ENCODE data around the gene IL10.
A peak's percentile ranks its signal among the peaks of the same experiment; 100 is the strongest.
"Not testable (repeated sequence)": the region's sequence is repeated elsewhere in the genome, so short reads cannot be mapped to it uniquely, and the experiment has no call there.

Gene IL10

GRCh38 chr1:206792939-206793607, 20.8 kb upstream of the IL10 start:
- no peak for DNase-seq

DNA sequence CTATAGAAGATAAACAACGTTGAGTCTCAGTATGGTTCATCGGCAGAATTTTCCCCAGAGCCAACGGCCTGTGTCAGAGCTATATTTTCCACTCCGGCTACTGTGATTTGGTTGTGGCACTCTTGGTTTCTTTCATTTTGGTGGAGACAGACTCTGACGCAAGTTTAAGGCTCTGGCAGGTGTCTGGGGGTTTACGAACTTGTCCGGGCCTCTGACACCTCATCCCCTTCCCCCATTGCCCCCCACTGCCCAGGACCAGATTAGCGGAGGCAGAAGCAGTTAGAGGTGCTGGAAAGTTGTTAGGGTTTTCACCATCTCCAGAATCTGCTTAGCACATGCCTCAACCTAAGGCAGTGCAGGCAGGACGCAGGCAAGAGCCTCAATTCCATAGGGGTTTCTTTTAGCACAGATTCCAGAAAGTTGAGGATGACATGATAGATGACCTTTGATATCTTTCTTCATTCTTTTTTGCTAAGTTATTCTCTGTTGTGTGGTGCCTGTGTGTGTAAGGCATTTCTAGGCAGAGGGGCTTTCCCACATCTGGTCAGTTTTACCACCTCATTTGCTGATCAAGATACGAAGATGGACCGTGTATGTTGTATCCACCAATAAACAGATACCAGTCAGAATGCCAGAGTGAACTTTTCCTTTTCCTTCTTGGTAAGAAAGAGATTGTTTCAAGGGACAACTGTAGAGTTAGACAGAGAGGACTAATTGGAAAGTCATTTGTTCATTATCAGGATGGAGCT, 18.4 kb upstream of the IL10 start:
- DNase-seq: no peak

- no peak for DNase-seq
Measured at GRCh38 chr1:206788487-206789050, 16.3 kb upstream of the IL10 start.

DNA sequence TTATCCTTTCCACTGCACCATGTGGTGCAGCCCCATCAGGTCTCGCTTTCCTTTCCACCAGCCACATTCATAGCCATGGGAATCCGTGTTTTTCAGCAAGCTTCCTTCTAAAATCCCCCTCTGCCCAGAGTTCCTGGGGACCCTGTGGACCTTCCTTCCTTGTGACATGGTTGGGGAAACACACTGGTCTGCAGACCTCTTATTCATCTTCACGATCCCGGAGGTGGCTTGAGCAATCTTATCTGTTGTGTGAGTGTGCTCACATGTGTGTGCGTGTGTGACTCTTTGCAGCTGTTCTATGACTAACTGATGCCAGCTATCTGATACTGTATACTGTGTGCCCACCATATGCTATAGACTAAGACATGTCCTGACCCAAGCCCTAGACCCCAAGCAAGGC, 15.6 kb upstream of the IL10 start:
- DNase-seq: no peak

- no peak for DNase-seq
Measured at GRCh38 chr1:206786212-206786886, 14.1 kb upstream of the IL10 start.

- DNase-seq: no peak
Measured at GRCh38 chr1:206785182-206785765, 13.0 kb upstream of the IL10 start.

- peak; percentile 72 for DNase-seq
Measured at GRCh38 chr1:206784471-206784903, 12.2 kb upstream of the IL10 start.

- no peak for DNase-seq
Measured at GRCh38 chr1:206783506-206783905, 11.2 kb upstream of the IL10 start.

DNA sequence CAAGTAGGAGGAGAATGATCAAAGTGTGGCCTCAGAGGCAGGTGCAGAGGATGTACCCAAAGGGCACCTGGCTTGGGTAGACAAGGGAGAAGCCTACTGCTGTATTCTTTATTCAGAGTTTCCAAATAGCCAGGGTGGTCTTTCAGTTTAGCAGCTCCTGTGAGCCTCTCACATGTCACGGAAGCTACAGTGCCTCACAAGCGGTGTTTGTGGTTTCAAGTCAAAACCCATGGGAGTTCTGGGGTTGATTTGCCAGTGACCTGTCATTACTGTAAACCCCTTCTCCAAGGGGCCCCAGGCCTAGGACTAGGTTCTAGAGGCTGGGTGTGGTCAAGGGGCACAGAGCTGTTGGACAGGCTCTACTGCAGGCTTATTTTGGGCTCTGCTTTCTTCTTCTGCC, 10.2 kb upstream of the IL10 start:
- DNase-seq: no peak

GRCh38 chr1:206779638-206780037, 7.3 kb upstream of the IL10 start:
- DNase-seq: no peak

DNA sequence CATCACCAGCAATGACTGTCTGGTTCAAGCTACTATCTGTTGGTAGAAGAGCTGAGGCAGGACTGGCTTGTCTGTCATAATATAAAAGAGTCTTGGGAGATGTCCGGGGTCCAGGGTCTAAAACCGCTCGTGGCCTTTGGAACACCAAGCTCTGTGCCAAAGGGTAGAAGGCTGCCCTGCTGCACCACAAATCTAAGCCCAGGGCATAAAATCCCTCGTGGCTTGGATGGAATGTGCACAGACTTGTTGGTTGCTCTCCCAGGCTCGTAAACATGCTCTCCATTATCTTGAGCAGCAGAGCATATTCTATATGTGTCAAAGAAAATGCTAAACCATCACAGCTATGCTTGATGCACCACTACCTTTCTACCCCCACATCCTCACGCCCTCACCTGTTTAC, 6.6 kb upstream of the IL10 start:
- not testable (repeated sequence) for DNase-seq

DNA sequence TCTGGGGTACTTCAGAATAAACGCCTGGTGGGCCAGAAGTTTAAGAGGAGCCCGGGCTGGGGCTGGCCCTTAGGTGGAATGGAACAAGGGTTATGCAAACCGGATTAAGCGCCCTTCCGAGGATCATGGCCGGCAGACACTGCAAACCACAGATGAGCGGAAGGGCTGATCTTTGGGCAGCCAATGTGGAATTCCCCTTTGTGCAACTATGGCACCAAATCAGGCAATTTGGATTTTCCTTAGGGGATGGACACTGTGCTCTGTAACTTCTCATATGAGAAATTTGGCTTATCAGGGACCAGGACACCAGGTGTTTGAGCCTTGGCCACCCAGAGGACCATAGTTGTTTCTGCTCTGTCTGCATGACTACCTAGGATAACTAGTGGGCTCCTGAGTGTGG, 5.7 kb upstream of the IL10 start:
- DNase-seq: no peak

- DNase-seq: no peak
Measured at GRCh38 chr1:206776229-206776628, 3.9 kb upstream of the IL10 start.

DNA sequence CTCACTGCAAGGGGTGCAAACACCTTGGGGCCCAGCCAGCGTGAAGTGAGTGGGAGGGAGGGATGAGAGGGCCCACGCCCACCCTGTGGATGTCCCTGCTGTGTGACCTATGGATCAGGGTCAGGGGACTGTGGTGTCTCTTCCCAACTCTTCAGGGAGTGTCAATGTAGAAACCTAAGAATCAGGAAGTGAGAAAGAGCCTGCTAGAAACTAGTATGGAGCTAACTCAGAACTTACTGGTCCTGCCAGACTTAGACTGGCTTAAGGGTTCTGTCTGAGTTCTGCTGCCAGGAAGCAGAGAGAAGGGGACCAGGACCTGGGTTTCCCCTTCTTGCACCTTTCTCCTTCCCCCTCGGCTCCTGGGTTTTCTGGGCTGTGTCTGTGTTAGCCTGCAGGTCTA, 1.8 kb upstream of the IL10 start:
- no peak for DNase-seq

DNA sequence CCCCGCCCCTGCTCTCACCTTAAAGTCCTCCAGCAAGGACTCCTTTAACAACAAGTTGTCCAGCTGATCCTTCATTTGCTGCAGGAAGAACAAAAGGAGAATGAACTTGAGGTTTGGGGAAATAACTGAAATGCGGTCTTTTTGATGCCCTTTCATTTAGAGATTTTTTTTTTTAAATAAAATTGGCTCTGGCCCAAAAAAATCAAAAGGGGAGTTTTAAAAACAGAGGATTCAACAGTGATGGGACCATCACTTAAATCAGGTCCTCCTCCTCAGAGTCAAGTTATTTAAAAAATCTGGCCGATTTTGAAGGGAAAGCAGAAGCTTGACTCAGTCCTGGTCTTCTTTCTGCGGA, 979 bp downstream of the IL10 start:
- no peak for DNase-seq

DNA sequence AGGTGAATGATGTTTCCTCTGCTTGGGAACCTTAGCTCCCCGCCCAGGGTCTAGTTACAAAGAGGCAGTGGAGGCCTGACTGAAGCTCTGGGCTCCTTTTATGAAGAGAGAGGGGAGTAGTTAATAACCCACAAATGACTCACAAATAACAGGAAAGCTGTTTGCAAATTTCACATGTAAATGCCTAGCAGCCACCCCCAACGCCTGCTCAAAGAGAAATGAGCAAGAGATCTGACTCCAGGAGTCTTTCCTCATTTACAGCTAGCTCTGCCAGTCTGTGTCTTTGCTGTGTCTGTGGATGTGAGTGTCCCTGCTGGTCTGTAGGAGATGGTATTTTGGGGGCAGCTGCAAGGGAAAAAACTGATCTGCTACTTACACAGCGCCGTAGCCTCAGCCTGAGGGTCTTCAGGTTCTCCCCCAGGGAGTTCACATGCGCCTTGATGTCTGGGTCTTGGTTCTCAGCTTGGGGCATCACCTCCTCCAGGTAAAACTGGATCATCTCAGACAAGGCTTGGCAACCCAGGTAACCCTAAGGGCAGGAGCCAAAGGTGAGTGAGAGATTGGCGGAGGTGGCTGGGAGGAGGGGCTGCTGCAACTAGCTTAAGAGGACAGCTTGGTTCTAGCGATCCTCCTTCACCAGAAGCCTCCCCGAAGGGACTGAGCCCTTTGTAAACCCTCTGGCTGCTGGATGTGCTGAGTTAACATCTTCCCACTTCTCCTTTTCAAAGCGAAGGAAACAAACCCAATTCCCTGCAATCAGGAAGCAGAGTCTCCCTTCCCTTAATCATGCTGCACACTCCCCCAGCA, 1.6 kb downstream of the IL10 start, which contains the start of gene IL19:
Gene IL19 (plus strand): TSS at position 243 of the 807 bp plus-strand sequence. CDS start 65,890 bp downstream, outside the sequence.
- no peak for DNase-seq

DNA sequence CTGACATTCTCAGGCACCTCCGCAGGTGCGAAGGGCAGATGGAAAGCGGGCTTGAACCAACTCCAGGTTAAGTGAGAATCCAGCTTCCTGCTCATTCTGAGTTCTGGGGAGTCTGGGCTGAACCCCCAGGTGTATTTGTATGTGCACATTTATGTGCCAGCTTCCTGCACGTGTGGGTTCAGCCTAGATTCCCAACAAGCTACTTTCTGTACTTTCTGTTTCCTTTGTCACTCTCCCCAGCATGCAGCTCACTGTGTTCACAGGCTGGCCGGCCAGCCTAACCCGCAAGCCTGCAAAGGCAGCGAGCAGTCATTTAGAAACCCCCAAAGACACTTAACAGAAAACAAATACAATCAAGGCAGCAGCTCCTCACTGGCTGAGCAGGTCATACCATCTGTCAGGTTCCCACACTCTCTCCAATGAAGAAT, 3.0 kb downstream of the IL10 start:
- DNase-seq: no peak

DNA sequence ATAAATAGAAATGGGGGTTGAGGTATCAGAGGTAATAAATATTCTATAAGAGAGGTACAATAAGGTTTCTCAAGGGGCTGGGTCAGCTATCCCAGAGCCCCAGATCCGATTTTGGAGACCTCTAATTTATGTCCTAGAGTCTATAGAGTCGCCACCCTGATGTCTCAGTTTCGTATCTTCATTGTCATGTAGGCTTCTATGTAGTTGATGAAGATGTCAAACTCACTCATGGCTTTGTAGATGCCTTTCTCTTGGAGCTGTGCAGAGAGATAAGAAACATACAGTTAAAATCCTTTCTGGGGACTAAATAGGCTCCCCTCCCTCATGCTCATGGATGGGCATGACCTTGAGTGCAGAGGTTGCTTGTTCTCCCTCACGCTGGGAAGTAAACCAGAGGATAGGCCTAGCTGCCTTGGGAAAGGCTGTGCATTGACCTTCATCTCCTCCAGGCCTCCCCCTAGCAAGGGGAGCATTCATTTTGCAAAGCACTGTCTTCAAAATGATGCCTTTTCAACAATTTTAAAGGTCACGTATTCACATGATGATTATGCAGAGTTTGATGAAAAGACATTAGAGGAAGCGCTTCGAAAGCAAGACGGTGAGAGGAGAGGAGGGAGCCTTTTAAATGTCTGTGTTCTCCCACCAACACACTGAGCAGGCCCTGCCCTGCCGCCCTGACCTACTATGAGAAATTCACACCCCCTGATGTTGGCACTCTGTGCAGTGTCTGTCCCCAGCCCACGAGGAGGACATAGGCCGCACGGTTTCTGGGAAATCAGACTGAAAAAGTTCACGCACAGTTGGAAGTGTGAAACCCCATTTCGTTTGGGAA, 3.6 kb downstream of the IL10 start:
- DNase-seq: no peak

GRCh38 chr1:206766251-206766856, 5.9 kb downstream of the IL10 start:
- peak; percentile 55 for DNase-seq

DNA sequence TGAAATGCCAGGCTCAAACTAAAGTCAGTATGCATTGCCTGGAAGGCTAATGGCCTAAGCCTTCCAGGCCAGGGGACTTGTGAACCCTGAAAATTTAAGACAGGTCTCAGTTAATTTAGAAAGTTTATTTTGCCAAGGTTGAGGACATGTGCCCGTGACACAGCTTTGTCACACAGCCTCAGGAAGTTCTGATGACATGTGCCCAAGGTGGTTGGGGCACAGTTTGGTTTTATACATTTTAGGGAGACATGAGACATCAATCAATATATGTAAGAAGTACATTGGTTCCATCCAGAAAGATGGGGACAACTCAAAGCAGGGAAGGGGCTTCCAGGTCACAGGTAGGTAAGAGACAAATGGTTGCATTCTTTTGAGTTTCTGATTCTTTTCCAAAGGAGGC, 6.5 kb downstream of the IL10 start:
- not testable (repeated sequence) for DNase-seq

All from activated CD4-positive, alpha-beta T cell treated with anti-CD3 and anti-CD28 coated beads for 1 hour (primary cell).